ENCODE measurements around the gene CPNE9. TPM values are rescaled to one million over a fixed set of nuclear protein-coding genes. Genes with fewer than 3 reads are reported as not detected.
A peak's percentile ranks its signal among the peaks of the same experiment; 100 is the strongest.

Gene CPNE9
- polyA plus RNA-seq, 2 of the 4 experiments (the other 2 are of a cell fraction) = 0.03 TPM; not detected in 1

DNA sequence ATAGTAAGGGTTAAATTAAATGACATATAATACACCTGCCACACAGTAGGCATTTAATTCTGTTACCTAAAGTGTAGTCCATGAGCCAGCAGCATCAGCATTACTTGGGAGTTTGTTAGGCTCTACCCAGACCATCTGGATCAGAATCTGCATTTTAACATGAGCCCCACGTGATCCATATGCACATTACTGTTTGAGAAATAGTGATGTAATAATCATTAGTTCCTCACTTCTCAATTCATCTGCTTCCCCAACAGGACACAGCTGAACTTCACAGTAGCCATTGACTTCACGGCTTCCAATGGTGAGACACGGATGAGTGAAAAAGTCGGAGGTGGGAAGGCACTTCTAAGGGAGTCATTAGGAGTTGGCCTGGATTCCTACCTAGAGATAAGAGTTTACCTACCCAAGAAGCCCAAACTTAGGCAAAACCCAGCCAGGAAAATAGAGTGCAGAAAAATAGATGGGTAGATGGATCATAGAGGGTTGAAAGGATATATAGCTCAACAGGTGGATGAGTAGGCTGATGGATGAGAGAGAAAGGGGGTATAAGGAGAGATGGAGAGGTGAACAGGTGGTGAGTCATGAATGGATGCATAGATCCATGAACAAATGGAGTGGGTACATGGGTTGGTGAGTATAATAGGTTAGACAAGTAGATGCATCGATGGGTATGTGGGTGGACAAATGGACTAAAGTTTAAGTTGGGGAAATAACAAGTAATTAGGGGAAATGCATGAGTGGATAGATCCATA, 13.3 kb downstream of the CPNE9 start:
- ChIA-PET CTCF (interaction anchor here (2.3 to 5.0 kb wide), 3 partner anchors 11 to 52 kb away, joined by 15 to 99 read pairs (median 20); partner anchors contain the start of gene CAMK1), POLR2A (interaction anchor here (0.6 to 1.1 kb wide), 2 partner anchors 11 to 76 kb away, joined by 3 read pairs; partner anchors contain the start of gene ARPC4)
- DNase-seq (ENCODE audit: low read depth in 1 of 2, low spot score in 1 of 2) = no peak
- peaks cover 16% of the 10 kb centered on the region for H3K4me1 ChIP-seq
- H3K9me3 ChIP-seq = no peaks in the 10 kb centered on the region
- WGBS (ENCODE audit: missing lambda C conversion rate) = 49% methylated on average over 5 of the region's 5 CpGs
- TF ChIP-seq EHMT2 (IDR thresholded peaks at IDR 0.05; ENCODE audit: low read depth) (peak; percentile 36; the same call in 1 of the 2 replicates), HOXA7 (CRISPR knock-in tag; IDR thresholded peaks at IDR 0.05) (no peak), SMC3 (IDR thresholded peaks at IDR 0.05) (no peak)
- no peak overlapping the region for H3K4me2 ChIP-seq
- ATAC-seq = no peak
- no peak overlapping the region for H3K4me3 ChIP-seq
- FAIRE-seq = no peak
- no peak overlapping the region for H3K27ac ChIP-seq

DNA sequence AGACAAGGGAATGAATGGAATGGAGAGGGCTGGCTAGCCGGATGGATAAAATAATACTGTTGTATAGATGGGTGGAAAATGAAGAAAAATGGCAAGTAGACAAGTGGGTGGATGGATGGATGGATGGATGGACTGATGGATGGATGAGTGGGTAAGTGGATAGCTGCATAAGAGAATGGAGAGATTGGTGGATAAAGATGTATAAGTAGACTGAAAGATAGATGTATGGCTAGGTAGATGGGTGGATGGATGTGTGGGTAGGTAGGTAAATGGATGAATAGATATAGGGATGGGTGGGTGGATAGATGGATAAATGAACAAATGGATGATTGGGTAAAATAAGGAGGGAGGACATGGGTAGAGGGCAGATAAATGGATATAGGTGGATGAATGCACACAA, 13.9 kb downstream of the CPNE9 start:
- ATAC-seq = no peak
- CTCF ChIA-PET = interaction anchor here (0.9 to 5.0 kb wide), 3 partner anchors 9 to 214 kb away, joined by 3 to 99 read pairs (median 3); no protein-coding TSS in a partner anchor
- Histone ChIP-seq H3K27ac (no peak overlapping the region), H3K4me1 (peaks cover 16% of the 10 kb centered on the region), H3K4me2 (no peak overlapping the region), H3K9me3 (no peaks in the 10 kb centered on the region), H3K4me3 (no peak overlapping the region)
- POLR2A ChIA-PET = no interaction called here
- no peak for DNase-seq (ENCODE audit: low read depth in 1 of 2, low spot score in 1 of 2)
- FAIRE-seq = no peak
- 51% methylated on average over 1 of the region's 1 CpG for WGBS (ENCODE audit: missing lambda C conversion rate)
- TF ChIP-seq ZSCAN20 (CRISPR knock-in tag; IDR thresholded peaks at IDR 0.05) = no peak
- TF ChIP-seq, protein P1, sequence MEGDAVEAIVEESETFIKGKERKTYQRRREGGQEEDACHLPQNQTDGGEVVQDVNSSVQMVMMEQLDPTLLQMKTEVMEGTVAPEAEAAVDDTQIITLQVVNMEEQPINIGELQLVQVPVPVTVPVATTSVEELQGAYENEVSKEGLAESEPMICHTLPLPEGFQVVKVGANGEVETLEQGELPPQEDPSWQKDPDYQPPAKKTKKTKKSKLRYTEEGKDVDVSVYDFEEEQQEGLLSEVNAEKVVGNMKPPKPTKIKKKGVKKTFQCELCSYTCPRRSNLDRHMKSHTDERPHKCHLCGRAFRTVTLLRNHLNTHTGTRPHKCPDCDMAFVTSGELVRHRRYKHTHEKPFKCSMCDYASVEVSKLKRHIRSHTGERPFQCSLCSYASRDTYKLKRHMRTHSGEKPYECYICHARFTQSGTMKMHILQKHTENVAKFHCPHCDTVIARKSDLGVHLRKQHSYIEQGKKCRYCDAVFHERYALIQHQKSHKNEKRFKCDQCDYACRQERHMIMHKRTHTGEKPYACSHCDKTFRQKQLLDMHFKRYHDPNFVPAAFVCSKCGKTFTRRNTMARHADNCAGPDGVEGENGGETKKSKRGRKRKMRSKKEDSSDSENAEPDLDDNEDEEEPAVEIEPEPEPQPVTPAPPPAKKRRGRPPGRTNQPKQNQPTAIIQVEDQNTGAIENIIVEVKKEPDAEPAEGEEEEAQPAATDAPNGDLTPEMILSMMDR (IDR thresholded peaks at IDR 0.05) = no peak
- TF ChIP-seq, protein P2, sequence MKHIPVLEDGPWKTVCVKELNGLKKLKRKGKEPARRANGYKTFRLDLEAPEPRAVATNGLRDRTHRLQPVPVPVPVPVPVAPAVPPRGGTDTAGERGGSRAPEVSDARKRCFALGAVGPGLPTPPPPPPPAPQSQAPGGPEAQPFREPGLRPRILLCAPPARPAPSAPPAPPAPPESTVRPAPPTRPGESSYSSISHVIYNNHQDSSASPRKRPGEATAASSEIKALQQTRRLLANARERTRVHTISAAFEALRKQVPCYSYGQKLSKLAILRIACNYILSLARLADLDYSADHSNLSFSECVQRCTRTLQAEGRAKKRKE (CRISPR knock-in tag; IDR thresholded peaks at IDR 0.05; ENCODE audit: low read depth) = no peak
- no peak for TF ChIP-seq CHD4 (IDR thresholded peaks at IDR 0.05; ENCODE audit: borderline replicate concordance)
- TF ChIP-seq RARB (CRISPR knock-in tag; IDR thresholded peaks at IDR 0.05) = no peak
- no peak for TF ChIP-seq TFCP2L1 (CRISPR knock-in tag; IDR thresholded peaks at IDR 0.05)

DNA sequence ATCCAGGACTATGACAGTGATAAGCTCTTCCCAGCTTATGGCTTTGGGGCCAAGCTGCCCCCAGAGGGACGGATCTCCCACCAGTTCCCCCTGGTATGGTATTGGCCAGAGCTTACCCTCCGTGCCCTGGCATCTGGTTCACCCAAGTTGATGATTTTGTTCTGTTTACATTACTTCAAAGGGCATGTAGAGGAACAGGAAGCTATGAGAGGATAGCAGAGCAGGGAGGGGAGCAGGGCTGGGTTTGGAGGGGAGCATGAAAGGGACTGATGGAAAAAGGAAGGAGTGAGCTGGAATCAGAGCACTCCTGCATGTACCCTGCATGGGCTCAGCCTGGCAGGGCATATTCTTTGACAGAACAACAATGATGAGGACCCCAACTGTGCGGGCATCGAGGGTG, 14.5 kb downstream of the CPNE9 start:
- CTCF ChIA-PET = interaction anchor here (0.6 to 5.0 kb wide), 6 partner anchors 10 to 242 kb away, joined by 3 to 99 read pairs (median 3); no protein-coding TSS in a partner anchor
- H3K4me3 ChIP-seq = no peak overlapping the region
- no peak for FAIRE-seq
- no peak for TF ChIP-seq PHF8 (IDR thresholded peaks at IDR 0.05; ENCODE audit: borderline replicate concordance, low read depth)
- no peak for TF ChIP-seq RCOR1 (IDR thresholded peaks at IDR 0.05; ENCODE audit: low read depth, low read length)
- TF ChIP-seq, protein P3, sequence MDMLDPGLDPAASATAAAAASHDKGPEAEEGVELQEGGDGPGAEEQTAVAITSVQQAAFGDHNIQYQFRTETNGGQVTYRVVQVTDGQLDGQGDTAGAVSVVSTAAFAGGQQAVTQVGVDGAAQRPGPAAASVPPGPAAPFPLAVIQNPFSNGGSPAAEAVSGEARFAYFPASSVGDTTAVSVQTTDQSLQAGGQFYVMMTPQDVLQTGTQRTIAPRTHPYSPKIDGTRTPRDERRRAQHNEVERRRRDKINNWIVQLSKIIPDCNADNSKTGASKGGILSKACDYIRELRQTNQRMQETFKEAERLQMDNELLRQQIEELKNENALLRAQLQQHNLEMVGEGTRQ (IDR thresholded peaks at IDR 0.05) = no peak
- TF ChIP-seq HDAC2 (IDR thresholded peaks at IDR 0.05) = no peak
- no peak for TF ChIP-seq POLR2A (IDR thresholded peaks at IDR 0.05; ENCODE audit: low read length)
- no peak for TF ChIP-seq JUN (IDR thresholded peaks at IDR 0.05)
- POLR2A ChIA-PET = no interaction called here
- H3K9me3 ChIP-seq = no peaks in the 10 kb centered on the region
- no peak for ATAC-seq
- H3K27ac ChIP-seq = no peak overlapping the region
- WGBS (ENCODE audit: missing lambda C conversion rate) = 24% methylated on average over 4 of the region's 4 CpGs
- no peak overlapping the region for H3K4me2 ChIP-seq
- no peak for DNase-seq (ENCODE audit: low read depth in 1 of 2, low spot score in 1 of 2)
- peaks cover 16% of the 10 kb centered on the region for H3K4me1 ChIP-seq
